Neuron (in vitro differentiated cells): ENCODE data around the gene KREMEN2.

Experiments used
- H2AFZ ChIP-seq: one replicate; pipeline ENCODE4 v1.6.1; 2013; ENCODE audit warnings: low read depth, mild to moderate bottlenecking, inconsistent platforms, low read length, moderate library complexity
- H3K27me3 ChIP-seq: one replicate; pipeline ENCODE4 v1.6.1; 2013; ENCODE audit warnings: low read length; ENCODE audit not compliant: insufficient read depth
- H3K36me3 ChIP-seq: one replicate; pipeline ENCODE4 v1.6.1; 2013; ENCODE audit warnings: low read length; ENCODE audit not compliant: insufficient read depth
- H3K4me1 ChIP-seq: one replicate; pipeline ENCODE4 v1.6.1; 2013; ENCODE audit warnings: low read length; ENCODE audit not compliant: insufficient read depth
- H3K4me3 ChIP-seq: 2 replicates; pipeline ENCODE4 v1.5.1; 2013; ENCODE audit warnings: mild to moderate bottlenecking, low read length, moderate library complexity
- H3K9me3 ChIP-seq: one replicate; pipeline ENCODE4 v1.6.1; 2013; ENCODE audit warnings: low read length

Gene KREMEN2

DNA sequence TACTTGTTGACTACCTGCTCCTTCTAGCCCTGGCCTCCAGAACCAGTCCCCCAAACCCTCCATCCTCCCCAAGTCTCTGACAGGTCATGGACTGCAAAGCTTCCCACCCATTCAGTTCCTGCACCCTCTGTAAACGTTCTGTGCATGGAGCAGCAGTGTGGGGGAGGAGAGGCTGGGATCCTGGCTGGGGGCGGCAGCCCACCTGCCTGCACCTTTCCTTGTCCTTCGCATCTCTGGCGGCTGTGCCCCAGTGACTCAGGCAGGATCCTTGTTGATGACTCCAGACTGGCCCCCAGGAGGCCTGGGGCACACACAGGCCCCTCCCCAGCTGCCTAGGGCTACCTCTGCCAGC is 17.8 kb downstream of the KREMEN2 start:
- peaks cover 11% of the 10 kb centered on the region for H3K36me3 ChIP-seq
- H3K4me3 ChIP-seq: no peak overlapping the region
- H2AFZ ChIP-seq: no peak overlapping the region
- H3K27me3 ChIP-seq: peaks cover 19% of the 10 kb centered on the region
- peaks cover 20% of the 10 kb centered on the region for H3K4me1 ChIP-seq
- H3K9me3 ChIP-seq: no peaks in the 10 kb centered on the region

DNA sequence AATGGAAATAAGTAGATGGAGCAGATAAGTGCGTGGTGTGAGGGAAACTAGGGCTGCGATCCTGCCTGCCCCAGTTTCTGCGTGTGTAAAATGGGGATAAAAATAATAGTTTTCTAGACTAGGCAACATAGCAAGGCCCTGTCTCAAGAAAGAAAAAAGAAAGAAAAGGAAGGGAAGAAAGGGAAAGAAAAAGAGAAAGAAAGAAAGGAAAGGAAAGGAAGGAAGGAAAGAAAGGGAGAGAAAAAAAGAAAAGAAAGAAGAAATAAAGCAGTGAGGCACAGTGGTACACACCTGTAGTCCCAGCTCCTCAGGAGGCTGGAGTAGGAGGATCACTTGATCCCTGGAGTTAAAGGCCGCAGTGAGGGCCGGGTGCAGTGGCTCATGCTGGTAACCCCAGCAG is 18.3 kb downstream of the KREMEN2 start:
- Histone ChIP-seq H3K4me1 (peaks cover 20% of the 10 kb centered on the region), H3K4me3 (no peak overlapping the region), H2AFZ (no peak overlapping the region), H3K36me3 (peaks cover 6% of the 10 kb centered on the region), H3K27me3 (peaks cover 23% of the 10 kb centered on the region), H3K9me3 (no peaks in the 10 kb centered on the region)

DNA sequence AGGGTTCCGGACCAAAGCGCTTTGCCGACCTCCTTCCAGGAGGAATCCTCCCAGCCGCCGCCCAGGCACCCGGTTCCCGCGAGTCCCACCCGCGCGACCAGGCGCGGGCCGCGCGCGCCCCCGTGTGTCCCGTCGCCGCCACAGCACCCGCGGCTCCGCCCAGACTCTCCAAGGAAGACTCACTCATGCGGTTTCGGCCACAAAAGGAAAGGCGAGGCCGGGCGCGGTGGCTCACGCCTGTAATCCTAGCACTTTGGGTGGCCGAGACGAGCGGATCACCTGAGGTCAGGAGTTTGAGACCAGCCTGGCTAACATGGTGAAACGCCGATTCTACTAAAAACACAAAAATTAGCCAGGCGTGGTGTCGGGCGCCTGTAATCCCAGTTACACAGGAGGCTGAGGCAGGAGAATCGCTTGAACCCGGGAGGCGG is 19.6 kb downstream of the KREMEN2 start:
- H3K4me3 ChIP-seq: no peak overlapping the region
- H3K27me3 ChIP-seq: peaks cover 32% of the 10 kb centered on the region
- no peaks in the 10 kb centered on the region for H3K9me3 ChIP-seq
- H3K4me1 ChIP-seq: peaks cover 20% of the 10 kb centered on the region
- no peak overlapping the region for H2AFZ ChIP-seq
- no peaks in the 10 kb centered on the region for H3K36me3 ChIP-seq

DNA sequence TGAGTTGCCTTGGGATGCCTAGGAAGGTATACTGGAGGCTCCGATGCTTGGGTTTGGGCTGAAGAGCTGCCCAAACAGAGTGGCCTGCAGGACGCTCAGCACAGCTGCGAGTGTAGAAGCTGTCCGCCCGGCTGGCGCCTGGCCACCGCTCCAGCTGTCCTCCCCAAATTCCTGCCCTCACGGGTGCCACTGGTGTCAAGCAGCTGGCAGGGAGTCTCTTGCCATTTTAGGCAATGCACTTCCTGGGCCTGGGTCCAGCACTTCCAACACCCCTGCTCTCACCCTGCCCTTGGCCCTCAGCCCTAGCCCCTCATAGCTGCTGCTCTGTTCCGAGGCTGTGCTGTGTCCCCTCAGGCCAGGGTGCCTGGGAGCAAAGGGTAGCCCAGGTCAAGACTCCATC is 21.4 kb downstream of the KREMEN2 start:
- Histone ChIP-seq H3K4me1 (peaks cover 12% of the 10 kb centered on the region), H3K4me3 (no peak overlapping the region), H3K36me3 (no peaks in the 10 kb centered on the region), H3K27me3 (peaks cover 49% of the 10 kb centered on the region), H2AFZ (no peak overlapping the region), H3K9me3 (no peaks in the 10 kb centered on the region)

DNA sequence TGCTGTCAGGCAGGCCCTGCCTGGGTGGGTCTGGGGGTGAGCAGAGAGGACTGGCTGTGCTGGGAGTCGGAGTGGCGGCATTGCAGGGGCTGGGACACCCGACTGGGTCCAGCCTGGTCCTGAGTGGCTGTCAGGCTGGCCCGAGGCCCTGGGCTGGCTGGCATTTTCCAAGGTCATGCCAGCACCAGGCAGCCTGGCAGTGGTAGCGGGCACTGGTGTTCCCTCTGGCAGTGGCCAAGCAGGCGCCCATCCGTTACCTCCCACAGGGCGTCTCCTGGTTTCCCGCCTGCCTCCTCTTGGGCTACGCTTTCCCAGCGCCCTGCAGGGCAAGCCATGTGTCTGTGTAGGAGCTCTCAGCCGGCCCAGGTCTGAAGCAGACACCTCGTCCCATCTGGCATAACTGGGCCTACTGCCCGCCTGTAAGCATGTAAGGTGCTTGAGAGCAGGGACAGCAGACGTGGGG is 21.8 kb downstream of the KREMEN2 start:
- Histone ChIP-seq H3K27me3 (peaks cover 53% of the 10 kb centered on the region), H3K4me3 (no peak overlapping the region), H3K9me3 (no peaks in the 10 kb centered on the region), H3K4me1 (peaks cover 8% of the 10 kb centered on the region), H3K36me3 (no peaks in the 10 kb centered on the region), H2AFZ (no peak overlapping the region)

DNA sequence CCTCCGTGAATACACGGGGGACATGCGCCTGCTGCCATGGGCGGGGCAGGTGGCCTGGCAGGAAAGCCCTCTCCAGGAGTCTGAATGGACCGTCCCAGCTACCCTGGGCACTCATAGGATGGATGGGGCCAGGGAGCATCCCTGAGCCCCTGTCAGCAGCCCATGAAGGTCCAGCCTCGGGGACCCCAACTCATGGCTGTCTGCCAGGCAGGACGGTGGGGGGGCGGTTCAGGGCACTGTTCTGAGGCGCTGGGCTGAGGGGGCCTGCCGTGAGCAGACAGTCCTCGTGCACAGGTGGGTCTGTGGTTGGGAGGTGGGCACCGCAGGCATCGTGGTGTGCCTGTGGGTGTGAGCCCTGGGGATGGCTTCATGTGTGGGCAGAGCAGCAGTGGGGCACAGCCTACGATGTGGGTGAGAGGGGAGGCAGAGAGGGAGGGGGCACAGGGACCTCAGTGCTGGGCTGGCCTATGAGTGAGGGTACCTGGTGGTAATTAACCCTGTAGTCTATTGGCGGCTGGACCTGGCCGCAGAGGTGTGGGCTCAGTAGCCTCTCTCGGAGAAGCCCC is 22.6 kb downstream of the KREMEN2 start:
- Histone ChIP-seq H3K9me3 (no peaks in the 10 kb centered on the region), H3K4me1 (peaks cover 4% of the 10 kb centered on the region), H3K27me3 (peaks cover 61% of the 10 kb centered on the region), H3K4me3 (no peak overlapping the region), H2AFZ (no peak overlapping the region), H3K36me3 (no peaks in the 10 kb centered on the region)

DNA sequence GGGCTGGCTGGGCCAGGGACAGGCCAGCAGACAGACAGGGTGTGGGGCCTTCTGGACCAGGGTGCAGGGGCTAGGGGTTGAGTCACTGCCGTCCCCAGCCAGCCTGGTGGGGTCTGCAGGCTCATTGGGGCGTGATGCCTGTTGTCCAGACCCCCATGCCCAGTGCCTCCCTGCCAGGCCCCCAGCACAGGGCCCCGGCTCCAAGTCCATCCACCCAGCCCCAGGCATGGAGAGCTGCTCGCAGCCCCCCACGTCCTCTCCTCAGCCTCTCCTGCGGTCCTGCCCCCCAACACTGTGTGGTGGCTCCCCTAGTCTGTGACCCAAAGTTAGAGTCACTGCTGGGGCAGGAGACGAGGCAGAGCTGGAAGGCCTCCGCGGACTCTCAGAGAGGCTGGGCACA is 23.2 kb downstream of the KREMEN2 start:
- H3K9me3 ChIP-seq: no peaks in the 10 kb centered on the region
- H3K4me1 ChIP-seq: no peaks in the 10 kb centered on the region
- no peak overlapping the region for H3K4me3 ChIP-seq
- H2AFZ ChIP-seq: no peak overlapping the region
- H3K36me3 ChIP-seq: no peaks in the 10 kb centered on the region
- peaks cover 65% of the 10 kb centered on the region for H3K27me3 ChIP-seq

DNA sequence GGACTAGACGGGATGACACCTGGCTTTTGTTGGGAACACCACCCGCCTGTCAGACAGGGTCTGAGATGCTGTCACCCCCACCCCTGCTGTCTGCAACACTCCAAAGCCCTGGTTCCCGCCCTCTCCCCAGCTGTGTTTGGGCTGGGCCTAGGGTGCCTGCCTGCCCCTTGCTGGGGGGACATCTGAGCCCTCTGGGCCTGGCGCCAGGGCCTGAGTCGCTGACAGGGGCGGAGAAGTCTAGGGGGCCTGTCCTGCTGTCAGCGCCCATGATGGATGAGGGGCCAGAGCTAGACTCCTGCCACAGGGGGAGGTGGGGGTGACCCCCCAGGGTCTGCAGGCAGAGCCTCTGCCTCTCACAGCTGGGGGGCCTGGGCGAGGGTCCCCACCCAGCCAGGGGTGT is 23.8 kb downstream of the KREMEN2 start:
- Histone ChIP-seq H3K27me3 (peaks cover 69% of the 10 kb centered on the region), H3K36me3 (no peaks in the 10 kb centered on the region), H3K4me3 (no peak overlapping the region), H2AFZ (no peak overlapping the region), H3K4me1 (no peaks in the 10 kb centered on the region), H3K9me3 (no peaks in the 10 kb centered on the region)

DNA sequence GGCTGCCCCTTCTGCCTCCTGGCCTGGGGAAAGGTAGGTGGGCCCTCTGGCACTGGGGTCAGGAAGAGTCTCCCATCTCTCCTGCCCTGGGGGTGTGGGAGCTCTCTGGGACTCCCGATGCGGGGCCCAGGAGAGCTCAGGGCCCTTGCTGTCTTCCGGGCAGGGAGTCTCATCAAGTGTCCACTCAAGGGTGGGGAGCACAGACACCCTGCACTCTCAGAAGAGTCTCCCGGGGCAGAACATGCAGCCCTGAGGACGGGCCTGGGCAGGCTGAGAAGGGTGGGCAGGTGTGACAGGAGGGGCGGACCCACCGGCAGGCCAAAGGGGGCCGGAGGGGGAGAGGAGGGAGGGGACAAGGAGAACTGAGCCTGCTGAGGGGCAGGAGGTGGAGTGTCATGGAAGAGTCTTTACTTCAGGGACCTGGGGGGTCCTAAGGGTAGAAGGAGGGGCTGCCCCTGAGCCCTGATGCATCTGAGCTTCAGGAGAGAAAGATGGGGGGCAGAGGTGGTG is 24.6 kb downstream of the KREMEN2 start:
- Histone ChIP-seq H3K36me3 (no peaks in the 10 kb centered on the region), H3K4me1 (no peaks in the 10 kb centered on the region), H3K9me3 (no peaks in the 10 kb centered on the region), H3K27me3 (peaks cover 76% of the 10 kb centered on the region), H2AFZ (no peak overlapping the region), H3K4me3 (no peak overlapping the region)

DNA sequence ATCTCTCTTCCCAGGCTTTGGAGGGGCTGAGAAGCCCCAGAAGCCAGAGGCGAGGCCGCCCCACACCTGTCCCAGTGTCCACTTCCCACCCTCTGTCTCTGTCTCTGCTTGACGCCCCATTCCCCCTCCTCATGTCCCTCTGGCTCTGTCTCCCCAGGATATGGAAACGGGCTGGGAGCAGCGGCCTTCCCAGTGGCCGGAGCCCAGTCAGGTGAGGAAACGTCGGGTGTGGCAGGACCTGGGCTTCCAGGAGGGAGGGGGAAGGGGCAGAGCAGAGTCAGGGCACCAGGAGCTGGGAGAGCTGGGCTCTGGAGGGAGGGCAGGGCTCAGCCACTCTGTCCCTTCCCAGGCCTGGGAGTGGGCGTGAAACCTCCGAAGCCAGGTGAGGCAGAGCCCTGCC is 26.8 kb downstream of the KREMEN2 start:
- no peaks in the 10 kb centered on the region for H3K4me1 ChIP-seq
- peaks cover 74% of the 10 kb centered on the region for H3K27me3 ChIP-seq
- no peaks in the 10 kb centered on the region for H3K9me3 ChIP-seq
- H3K4me3 ChIP-seq: no peak overlapping the region
- H3K36me3 ChIP-seq: no peaks in the 10 kb centered on the region
- H2AFZ ChIP-seq: no peak overlapping the region

DNA sequence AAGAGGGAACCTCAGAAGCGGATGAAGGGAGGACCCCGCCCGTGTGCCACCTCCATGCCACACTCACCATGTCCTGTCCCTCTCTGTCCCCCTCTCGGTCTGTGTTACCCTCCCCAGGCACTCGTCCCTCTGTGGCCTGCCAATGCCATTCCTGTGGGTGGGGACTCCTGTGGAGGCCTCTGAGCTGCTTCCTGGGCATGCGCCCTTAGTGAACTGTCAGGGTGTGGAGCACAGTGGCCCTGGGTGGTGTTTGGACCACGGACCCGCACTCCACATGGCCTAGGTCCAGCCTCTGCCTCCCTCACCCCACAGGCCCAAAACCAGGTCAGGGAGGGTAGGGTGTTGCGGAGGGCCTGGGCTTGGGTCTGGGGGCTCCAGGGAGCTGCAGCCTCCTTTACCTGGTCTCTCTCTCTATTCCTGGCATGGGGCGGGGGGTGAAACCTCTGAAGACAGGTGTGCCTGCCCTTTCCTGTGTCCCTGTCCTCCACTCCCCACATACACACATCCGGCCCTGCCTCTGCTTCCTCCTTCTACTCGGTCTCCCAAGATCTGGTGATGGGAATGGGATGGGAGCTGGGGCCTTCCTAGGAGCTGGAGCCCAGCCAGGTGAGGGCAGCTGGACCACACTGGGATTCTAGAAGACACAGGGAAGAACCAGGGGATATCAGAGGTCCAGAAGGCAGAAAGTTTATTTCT is 27.6 kb downstream of the KREMEN2 start:
- Histone ChIP-seq H3K4me3 (no peak overlapping the region), H2AFZ (no peak overlapping the region), H3K4me1 (no peaks in the 10 kb centered on the region), H3K27me3 (peaks cover 74% of the 10 kb centered on the region), H3K36me3 (no peaks in the 10 kb centered on the region), H3K9me3 (no peaks in the 10 kb centered on the region)

DNA sequence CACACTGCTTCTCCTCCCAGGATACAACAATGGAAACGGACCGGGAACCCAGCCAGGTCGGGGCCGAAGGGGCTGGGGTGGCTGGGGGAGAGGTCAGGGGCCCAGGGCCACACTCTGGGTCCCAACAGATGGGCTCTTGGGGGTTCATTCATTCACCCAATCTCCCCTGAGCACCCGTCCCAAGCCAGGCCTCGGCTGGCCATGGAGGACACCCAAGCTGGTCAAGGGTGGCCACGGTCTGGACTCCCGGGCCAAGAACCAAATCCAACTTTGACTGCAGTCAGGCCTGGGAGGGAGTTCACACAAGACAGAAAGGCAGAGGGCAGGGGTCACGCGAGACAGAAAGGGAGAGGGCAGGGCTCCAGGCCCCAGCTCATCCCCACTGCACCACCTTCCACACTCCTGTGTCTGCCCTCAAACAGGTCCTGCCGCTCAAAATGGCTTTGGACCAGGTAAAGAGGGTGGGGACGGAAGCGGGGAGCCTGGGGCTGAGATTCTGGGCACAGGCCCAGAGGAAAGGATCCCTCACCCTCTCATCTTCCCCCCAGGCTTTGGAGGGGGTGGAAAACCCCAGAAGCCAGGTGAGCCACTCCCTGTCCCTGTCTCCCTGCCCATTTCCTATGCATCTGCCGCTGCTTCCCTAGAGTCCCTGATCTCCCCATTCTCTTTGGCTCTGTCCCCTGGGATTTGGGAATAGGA is 28.5 kb downstream of the KREMEN2 start:
- Histone ChIP-seq H3K36me3 (no peaks in the 10 kb centered on the region), H3K9me3 (no peaks in the 10 kb centered on the region), H3K4me1 (no peaks in the 10 kb centered on the region), H3K4me3 (no peak overlapping the region), H3K27me3 (peaks cover 75% of the 10 kb centered on the region), H2AFZ (no peak overlapping the region)

DNA sequence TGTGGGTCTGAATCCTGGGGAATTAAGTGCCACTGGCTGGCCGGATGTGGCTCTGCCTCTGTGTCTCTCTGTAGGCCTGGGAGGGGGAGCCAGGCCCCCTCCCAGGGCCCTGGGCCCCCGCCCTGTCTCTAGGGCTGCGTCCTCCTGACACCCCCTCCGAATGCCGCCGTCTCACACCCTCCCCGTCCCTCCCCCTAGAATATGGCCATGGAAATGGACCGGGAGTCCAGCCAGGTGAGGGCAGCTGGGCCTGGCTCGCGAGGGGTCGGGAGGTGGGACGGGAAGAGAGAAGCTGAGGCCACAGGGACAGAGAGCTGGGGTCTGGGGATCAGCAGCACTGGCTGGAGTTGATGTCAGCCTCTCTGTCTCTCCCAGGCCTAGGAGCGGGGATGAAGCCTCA is 32.2 kb downstream of the KREMEN2 start:
- H3K4me1 ChIP-seq: no peaks in the 10 kb centered on the region
- H3K36me3 ChIP-seq: no peaks in the 10 kb centered on the region
- H3K27me3 ChIP-seq: peaks cover 77% of the 10 kb centered on the region
- no peak overlapping the region for H3K4me3 ChIP-seq
- no peak overlapping the region for H2AFZ ChIP-seq
- no peaks in the 10 kb centered on the region for H3K9me3 ChIP-seq
